ENCODE measurements around the gene GPC6.

Gene GPC6

DNA sequence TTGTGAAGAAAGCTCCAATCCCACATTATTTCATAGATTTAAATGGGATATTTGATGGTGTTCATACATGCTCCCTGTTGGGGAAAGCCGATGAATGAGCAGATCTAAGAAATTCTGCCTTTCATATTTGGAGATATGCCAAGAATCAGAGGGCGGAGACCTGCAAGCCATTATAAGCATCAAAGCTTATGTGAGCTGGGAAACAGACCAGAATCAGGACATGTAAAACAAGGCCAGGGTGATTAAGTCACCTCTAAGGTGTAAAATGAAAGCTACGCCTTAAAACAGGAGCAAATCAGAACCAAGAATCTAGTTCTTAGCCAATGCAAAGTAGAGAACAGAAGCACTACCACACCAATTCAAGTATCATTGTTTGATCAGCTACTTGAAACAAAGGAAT is 860.5 kb downstream of the GPC6 start:
- DNase-seq, result no peak

DNA sequence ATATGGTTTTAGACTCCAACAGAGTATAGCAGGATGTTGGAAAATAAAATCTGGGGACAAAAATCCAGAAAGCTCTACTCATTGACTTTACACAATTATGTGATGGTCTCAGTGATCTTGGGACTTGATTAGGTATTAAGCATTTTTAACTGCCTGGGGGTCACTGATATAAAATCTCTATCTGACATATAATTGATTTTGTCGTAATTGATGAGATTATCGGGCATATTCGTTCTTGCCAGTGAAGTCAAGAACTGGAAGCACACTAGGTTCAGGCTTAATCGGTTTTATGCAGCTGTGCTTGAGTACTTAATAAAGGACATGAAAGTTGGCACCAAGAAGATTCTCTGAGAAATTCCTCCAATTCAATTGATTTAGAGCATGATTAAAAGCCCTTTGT is 862.1 kb downstream of the GPC6 start:
- no peak for DNase-seq

DNA sequence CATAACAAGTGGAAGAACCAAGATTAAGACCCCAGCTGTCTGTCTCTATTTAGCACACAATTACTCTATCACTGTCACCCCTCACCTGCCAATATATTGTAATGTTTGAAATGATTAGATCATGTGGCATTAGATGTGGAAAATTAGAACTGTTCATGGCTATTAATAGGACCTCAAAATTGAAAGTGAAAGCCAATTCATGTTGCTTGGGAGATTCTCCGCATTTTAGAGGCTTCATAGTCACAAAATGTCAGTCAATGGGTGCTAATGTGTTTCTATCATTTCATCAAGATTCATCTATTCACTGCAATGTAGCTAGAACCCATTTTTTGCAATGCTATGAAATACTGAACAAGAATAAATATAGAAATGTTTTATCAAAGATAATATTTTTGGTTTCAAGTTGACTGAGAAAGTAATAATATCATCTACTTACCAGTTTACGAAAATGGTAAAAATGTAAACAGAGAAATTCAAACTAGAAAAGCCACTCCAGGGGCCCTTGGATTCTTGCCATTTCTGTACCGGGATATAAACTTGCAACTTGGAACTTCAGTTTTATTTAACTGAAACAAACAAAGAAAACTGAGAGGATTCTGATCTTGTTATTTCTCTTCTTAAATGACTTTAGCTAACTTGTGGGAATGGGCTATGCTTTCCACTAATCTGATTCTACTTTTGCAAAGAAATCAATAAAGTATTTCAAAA is 864.3 kb downstream of the GPC6 start:
- no peak for DNase-seq

DNA sequence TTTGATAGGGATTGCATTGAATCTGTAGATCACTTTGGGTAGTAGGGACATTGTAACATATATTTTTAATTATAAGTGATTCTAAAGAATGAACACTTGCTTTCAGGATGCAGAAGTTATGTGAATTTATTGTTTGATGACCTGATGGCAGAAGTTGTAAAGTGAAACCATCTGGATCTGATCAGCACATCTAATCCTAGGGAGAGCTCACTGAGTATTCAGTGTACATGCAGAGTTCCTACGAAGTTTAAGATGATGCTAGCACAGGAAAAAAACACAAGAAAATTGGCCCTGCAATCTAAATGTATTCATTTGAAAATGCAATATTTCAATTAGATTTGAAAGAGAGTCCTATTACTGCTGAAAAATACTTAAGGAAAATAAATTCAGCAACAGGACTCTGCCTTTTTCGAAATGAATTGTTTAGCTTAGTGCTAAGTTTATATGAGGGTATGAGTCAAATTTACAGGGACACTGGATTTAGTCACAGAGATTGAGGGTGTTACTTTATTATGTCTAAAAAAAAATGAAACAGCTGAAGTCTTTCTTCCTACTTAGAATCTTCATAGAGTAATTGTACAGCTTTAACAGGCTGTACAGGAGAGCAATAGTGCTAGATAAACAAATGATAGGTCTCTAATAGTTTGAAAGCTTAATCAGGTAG is 867.2 kb downstream of the GPC6 start:
- DNase-seq, result no peak

DNA sequence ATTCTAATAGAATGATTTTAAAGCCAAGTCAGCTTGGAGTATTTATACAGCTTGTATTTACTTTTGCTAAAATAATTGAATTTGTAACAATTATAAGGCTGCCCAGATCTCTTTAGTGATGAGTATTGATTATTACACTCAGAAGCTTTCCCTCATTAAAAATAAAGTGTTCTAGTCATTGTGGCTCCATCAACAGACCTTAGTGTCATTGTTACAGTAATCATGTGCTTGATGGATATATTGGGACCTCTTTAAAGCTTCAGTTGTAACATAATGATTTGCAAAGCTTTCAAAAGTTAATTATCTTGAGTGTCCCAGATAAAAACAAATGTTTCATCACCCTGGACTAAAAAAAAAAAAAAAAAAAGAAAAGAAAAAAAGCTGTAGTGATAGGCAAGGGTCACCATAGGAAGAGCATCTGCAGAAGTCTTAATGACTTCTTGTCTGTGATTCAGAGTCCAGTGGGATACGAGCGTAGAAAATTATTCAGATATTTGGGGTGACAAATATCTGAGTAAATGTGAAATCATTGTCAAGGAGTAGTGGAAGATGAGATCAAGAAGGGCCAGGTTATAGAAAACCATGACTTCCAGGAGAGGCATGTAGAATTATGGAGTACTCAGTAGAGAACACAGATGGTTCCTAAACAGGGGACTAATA is 883.2 kb downstream of the GPC6 start:
- no peak for DNase-seq

DNA sequence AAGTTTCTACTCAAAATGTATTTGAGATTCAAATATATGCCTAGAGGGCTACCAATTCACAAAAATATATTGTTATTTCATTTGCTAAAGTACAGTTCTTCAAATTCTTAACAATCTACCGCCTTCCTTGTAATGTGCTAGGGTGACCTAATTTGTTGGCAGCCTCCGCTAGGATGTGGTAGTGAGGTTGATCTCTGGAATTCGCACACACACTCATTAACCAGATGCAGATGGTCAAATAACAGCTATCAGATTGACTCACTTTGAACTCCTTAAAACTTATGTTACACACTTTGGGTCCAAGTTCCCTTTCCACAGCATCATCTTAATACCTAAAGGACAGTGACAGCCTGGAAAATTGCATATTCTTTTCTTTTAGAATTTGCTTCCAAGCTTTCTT is 885.6 kb downstream of the GPC6 start:
- no peak for DNase-seq

DNA sequence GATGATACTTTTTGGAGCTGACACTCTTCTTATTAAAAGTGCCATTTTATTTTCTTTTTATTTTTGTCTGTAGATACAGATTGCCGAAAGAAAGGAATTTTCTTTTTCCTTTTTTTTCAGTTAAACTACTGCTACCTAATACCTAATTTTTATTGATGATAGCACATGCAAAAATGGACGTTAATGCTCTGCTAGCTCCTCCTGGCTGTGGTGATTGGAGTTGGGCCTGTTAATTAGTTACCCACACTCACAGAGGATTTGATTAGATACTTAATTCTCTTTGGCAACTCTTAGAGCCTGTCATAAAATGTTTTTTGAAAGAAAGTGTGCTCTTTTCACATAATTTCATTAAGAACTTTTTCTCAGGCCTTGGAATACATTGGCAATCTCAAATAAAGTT is 886.1 kb downstream of the GPC6 start:
- DNase-seq, result no peak

DNA sequence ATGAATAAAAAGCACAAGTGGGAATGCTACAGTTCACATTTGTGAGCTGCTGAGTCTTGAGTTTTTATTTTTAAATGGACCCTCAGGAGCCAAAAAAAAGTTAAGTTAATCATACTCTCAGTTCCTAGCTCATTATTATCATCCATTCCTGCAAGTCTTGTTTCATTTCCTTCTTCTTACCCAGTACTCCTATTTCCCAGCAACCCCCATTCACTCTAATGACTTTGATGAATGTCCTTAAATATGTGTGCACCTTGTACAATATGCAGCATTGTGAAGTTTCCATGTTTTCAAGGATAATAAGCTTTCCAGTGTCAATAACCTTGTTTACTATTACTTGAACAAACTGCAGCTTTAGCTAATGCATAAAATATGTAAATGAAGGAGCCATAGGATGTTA is 886.6 kb downstream of the GPC6 start:
- DNase-seq, result no peak

DNA sequence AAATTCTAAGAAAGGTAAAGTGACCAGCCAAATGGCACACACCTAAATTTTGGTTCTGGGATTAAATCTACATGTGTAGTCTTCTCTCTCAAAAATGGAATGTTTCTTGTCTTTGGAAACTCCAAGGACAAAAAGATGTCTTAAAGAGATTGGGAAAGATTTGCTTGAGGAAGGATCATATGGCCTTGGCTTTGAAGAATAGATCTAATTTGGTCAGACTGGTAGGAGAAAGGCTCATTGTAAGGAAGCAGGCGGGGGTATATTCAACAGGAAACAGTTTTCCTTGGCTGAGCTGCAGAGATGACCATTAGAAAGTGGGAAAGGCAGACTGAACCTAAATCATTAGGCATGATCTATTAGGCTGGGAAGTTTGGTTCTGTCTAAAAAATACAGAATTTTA is 887.6 kb downstream of the GPC6 start:
- no peak for DNase-seq

DNA sequence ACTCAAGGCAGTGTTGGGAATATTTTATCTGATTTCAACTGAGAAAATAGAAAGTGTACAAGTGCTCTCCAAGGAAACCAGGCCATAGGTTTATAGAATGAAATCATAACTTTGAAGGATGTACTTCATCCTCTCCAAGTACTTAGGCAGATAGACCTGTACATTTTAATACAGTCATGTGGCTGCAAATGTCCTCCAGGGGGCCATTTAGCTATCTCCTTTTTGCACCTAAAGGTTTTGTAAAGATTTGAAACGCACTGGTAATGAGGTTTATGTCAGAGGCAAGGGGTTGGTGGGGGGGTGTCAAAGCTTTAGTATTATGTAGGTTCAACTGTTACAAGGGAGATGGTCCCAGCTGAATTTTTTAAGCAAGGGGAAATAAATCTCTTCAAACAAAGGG is 888.4 kb downstream of the GPC6 start:
- DNase-seq, result no peak

DNA sequence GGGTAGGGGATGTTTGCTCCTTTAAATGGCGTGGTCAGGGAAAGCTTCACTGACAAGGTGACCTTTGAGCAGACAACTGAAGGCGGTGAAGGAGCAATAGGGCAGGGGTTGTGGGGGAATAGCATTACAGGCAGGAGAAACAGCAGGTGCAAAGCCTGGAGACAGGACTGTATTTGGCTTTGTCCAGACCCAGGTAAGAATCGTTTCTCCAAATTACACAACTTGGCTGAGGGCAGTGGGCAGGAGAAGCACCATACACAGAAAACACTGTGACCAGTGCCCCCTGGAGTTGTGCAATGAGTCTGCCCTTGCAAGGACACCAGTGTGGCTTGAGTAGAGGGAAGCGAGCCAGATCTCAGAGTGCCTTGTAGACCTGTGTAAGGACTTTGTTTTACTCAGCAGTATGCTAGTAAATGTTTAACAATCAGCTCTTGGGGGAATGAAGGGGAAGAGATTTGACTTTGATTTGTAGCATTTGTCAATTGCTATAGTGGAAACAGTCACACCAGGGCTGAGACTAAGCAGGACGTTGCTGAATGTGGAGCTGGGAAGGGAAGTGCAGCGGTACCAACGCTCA is 892.8 kb downstream of the GPC6 start:
- no peak for DNase-seq

DNA sequence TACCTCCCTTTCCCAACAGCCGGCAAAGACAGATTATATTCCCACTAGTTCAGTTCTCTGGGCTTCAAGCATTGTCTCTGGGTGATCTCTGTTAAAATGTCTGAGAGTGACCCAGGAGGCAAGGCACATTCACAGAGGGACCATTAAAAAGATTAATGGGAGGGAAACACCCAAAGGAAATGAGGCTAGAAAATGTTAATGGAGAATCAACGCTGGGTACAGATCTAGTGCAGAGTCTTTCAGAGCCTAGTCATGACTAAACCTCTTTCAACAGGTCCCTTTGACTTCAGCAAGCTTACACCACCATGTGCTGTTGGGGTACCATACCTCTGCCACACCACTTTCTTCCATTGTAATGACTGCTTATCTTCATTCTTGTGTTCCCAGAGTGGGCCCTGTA is 894.3 kb downstream of the GPC6 start:
- DNase-seq, result no peak

DNA sequence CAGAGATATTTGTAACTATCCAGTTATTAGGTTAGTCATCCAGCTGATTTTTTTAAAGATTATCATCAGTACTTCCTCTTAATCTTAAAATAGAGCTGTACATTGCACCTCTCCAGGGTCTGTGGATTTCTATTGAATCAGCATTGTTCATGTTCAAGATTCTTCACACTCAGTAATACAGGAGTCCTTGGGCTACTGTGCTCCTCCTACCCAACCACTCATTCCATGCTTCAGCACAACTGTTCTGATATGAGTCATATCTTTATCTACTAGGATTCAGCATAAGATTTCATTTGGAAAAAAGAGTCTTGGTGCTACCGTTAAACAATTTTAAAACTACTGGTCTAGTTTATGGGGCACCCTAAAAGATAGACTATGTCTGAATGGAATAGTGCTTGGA is 895.1 kb downstream of the GPC6 start:
- DNase-seq, result no peak

DNA sequence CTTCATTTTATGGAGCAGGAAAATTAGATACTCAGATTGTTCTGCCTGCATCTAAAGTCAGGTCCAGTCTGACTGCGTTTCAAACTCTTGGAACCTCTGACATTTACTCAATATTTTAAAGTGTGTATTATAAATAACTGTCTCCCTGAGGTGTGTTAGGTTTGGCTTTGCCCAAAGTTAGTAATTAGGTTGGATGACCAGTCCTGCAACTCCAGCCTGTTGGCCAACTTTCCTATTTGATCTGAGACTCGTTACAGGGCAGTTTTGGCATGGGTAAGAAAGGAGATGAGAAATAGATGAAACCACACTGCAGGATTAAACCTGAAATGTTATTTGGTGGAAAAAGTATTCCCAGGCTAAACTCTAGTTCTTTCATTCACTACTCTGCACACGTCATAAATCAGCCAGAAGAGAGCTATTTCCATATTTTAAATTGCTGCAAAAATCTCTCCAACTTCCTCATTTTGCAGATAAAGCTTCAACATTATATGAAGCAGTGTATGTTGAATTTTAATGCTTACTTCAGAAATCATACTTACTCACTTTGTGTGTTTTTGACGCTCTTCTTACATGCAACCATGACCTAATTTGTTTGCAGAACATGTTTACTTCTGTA is 895.8 kb downstream of the GPC6 start:
- no peak for DNase-seq

DNA sequence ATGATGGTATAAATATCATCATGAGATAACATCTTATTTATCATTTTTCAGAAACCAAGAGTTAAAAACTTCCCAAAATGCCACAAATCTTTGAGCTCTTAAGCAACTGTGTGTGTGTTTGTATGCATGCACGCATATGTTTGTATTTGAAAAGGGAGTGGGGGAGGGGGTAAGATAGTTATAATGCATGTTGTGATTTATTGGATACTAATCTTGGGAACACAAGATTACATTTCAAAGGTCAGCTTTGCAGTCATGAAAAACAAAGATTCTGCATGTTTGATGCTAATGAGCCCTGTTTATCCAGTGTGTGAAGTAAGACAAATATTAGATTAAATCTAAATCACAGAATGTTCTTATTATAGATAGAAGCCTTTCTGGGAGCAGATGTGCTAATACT is 897.0 kb downstream of the GPC6 start:
- no peak for DNase-seq

DNA sequence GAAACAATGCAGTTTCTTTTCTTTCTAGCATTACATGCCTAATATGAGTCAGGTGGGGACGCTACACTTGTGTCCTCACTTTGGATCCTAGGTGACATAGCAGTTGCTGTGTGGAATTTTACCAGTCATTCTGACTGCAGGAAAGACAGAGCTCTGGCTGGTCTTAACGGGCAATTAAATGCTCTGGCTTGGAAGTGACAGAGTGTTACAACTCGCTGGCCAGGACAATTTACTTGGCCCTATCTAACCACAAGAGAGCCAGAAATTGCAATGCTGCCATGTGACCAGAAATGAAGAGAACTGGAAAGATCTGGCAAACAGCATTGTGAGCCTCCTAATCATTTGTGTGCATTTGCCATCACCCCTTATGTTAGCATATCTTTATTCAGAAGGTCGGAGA is 901.8 kb downstream of the GPC6 start:
- no peak for DNase-seq

DNA sequence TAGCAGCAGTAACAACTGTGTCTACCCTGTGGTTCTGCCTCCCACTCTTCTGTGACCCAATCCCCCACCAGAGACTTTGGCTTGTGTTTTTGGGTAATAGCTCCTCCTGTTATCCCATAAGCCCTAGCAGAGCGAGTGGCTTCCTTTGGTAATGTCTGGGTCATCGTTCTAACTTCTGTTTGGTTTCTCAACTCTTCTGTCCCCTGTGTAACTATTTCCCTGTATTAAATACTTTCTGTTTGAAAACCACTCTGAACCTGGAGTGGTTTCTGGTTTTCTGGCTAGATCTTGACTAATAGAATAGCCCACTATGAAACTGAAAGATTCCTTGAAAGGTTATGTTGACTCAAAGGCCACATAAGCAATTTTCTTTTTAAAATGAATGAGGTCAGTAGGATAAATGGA is 902.9 kb downstream of the GPC6 start:
- no peak for DNase-seq

DNA sequence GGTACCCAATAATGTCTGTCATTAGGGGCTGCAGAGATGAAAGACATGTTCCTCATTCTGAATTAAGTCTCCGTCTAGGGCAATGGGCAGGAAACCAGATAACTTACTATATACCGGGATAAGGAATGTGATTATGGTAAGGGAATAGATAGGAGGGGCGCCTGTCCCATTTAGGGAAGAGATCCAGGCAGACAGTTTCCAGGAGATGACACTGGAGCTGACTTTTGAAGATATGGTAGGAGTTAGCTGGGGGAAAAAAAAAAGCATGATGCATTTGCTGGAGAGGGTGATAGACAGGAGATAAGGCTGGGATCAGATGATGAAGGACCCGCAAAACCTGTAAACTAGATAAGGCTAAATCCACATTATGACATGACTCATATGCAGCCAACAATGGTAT is 912.2 kb downstream of the GPC6 start:
- no peak for DNase-seq

DNA sequence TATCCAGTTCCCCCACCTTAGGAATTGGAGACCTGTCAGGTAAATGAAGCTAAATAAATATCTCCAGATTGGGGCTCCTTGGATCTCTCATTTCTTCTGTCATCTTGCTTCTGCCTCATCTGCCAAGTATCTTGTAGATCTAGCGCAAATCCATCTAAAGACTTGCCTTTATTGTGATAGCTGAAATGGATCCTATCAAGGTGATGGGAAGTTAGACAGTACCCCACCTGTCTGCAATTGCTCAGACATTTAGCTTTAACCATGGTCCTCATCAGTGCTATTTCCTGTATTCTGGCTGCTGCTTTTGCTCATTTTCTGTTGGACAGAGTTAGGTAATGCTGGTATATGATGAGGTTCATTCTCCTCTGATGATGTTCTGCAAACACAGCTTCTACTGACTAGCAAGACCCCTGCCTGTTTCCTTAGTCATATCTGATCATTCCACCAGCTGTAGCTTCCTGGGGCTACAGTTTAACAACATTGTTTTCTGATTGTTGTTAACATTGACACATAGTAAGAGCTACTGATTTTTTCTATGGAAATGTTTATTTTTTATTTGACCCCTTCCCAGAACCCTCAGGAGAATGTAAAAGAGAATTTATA is 912.9 kb downstream of the GPC6 start:
- no peak for DNase-seq

DNA sequence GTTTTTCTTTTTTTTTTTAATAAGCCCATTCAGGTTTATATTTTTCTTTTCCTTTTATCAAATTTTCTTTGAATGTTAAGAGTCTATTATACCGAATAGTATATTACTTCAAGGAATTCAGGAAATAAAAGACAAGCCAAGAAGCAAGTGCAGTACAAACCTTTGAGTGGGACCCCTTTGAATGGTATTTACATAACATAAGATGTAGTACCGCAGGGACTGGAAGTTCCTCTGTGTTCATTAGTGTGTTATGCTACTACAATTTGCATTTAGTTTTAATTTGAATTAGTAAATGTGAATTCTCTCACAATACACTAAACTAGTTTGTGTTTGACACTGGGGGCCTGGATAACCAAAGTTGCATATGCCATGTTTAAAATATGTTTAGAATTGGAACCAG is 913.4 kb downstream of the GPC6 start:
- DNase-seq, result no peak

DNA sequence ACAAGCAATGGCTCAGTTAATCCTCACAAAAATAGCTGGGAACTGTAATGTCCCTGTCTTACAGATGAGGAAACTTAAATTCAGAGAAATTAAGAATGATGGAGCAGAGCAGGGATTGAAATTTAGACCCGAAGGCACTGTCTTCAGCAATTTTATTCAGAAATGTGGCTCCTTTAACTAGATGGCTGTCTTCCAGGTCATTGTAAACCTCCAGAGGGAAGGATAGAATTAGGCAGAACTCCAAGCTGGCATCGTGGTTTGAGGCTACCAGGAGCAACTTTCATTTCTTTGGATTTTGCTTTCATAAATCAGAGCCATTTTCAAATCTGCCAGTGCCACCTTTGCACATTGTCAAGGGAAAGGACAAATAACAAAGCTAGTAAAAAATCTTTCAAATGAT is 913.9 kb downstream of the GPC6 start:
- DNase-seq, result no peak

DNA sequence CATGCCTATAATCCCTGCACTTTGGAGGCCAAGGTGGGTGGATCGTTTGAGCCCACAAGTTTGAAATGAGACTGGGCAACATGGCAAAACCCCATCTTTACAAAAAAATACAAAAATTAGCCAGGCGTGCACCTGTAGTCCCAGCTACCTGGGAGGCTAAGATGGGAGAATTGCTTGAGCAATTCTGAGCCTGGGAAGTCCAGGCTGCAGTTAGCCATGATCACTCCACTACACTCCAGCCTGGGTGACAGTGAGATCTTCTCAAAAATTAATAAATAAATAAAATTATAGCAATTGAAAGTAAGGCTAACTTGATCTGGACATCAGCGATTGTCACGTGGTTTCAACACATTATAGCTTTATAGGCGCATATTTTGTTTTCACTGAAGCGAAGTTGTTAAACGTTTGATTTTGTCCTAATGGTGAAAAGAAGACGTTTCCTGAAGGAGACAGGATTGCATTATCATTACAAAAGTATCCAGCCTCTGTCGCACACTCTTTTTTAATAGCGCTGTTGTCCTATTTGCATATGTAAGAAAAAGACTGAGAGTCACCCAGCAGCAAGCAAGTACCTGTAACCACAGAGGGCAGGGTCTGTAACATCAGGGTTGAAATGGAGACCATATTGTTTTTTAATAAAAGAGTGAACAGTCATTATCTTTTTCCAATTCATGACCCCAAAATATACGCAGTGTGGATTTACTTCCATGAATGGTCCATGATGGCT is 917.2 kb downstream of the GPC6 start:
- no peak for DNase-seq

DNA sequence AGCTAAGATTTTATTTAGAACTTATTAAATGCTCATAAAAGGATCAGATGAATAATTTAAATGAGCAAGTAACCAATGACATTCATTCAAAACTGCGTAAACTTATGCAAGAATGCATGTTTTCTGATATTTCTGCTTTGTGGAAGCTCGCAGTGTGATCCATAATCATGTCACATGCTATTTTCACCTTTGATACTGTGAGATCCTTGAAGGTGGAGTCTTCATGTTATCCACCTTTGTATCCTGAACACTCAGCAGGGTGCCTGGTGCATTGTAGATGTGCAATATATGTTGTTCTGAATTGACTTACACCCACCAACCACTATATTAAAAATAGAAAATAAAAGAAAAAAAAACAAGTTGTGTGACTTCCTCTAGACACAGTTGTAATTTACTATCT is 919.4 kb downstream of the GPC6 start:
- DNase-seq, result no peak
